ENCODE results near the gene TPT1. TPM values are rescaled to one million over a fixed set of nuclear protein-coding genes. Genes with fewer than 3 reads are reported as not detected.

Gene TPT1
- total RNA-seq, 2 donors from 2014 or later: 1,970 to 2,340 TPM

DNA sequence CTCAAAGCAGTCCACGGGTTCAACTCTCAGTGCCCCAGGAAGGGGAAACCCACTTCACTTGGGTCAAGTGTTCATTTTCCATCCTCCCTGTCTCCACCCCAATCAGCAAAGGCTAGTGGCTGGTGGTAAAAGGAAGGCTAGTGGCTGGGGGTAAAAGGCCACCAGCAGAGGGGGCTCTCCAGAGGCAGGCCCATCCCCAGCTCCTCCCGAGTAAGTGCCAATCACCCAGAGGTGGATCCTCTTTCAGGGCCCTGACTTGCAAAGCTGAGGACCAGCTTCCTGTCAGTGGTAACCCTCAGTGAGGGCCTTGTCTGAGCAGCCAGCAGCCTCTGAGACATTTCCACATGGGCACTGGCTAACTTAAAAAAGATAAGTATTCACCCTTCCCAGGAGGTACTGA, 22.0 kb upstream of the TPT1 start:
- no peak for DNase-seq (ENCODE audit: low spot score)
- no peak for ATAC-seq (ENCODE audit: insufficient number of reproducible peaks, low FRiP score, low read depth)
- Histone ChIP-seq H3K36me3 (peaks cover 13% of the 10 kb centered on the region), H3K4me1 (ENCODE audit: control insufficient read depth in 1 of 2, low read depth in 2 of 2) (peaks cover under 1 to 7% of the 10 kb centered on the region in 2 donors), H3K4me3 (no peak overlapping the region), H3K27me3 (replicated peaks; ENCODE audit: insufficient read depth) (no peaks in the 10 kb centered on the region), H3K27ac (no peak overlapping the region), H3K9me3 (no peaks in the 10 kb centered on the region)
- TF ChIP-seq, protein P1, sequence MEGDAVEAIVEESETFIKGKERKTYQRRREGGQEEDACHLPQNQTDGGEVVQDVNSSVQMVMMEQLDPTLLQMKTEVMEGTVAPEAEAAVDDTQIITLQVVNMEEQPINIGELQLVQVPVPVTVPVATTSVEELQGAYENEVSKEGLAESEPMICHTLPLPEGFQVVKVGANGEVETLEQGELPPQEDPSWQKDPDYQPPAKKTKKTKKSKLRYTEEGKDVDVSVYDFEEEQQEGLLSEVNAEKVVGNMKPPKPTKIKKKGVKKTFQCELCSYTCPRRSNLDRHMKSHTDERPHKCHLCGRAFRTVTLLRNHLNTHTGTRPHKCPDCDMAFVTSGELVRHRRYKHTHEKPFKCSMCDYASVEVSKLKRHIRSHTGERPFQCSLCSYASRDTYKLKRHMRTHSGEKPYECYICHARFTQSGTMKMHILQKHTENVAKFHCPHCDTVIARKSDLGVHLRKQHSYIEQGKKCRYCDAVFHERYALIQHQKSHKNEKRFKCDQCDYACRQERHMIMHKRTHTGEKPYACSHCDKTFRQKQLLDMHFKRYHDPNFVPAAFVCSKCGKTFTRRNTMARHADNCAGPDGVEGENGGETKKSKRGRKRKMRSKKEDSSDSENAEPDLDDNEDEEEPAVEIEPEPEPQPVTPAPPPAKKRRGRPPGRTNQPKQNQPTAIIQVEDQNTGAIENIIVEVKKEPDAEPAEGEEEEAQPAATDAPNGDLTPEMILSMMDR (IDR thresholded peaks at IDR 0.05): no peak

DNA sequence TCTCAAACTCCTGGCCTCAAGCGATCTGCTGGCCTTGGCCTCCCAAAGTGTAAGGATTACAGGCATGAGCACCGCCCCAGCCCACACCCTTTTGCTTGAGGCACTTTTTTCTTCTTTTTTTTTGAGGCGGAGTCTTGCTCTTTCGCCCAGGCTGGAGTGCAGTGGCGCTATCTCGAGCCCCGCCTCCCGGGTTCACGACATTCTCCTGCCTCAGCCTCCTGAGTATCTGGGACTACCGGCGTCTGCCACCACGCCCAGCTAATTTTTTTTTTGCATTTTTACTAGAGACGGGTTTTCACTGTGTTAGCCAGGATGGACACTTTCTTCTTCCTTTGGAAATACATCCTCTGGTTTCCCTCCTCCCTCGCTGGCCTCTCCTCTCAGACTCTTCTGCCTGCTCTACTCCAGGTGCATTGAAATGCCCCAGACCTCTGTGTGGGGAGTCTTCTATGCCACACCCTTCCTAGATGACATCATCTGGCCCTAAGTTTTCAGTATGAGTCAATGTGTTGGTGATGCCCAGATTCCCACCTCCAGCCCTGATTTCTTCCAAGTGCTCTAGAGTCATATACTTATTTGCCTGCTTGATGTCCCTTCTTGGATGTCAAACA, 20.7 kb upstream of the TPT1 start:
- Histone ChIP-seq H3K4me1 (ENCODE audit: control insufficient read depth in 1 of 2, low read depth in 2 of 2) (no peaks in the 10 kb centered on the region), H3K27me3 (replicated peaks; ENCODE audit: insufficient read depth) (no peaks in the 10 kb centered on the region), H3K36me3 (peaks cover 13% of the 10 kb centered on the region), H3K4me3 (no peak overlapping the region), H3K9me3 (no peaks in the 10 kb centered on the region), H3K27ac (no peak overlapping the region)
- DNase-seq (ENCODE audit: low spot score): no peak
- no peak for ATAC-seq (ENCODE audit: insufficient number of reproducible peaks, low FRiP score, low read depth)
- TF ChIP-seq, protein P1 (IDR thresholded peaks at IDR 0.05): no peak

DNA sequence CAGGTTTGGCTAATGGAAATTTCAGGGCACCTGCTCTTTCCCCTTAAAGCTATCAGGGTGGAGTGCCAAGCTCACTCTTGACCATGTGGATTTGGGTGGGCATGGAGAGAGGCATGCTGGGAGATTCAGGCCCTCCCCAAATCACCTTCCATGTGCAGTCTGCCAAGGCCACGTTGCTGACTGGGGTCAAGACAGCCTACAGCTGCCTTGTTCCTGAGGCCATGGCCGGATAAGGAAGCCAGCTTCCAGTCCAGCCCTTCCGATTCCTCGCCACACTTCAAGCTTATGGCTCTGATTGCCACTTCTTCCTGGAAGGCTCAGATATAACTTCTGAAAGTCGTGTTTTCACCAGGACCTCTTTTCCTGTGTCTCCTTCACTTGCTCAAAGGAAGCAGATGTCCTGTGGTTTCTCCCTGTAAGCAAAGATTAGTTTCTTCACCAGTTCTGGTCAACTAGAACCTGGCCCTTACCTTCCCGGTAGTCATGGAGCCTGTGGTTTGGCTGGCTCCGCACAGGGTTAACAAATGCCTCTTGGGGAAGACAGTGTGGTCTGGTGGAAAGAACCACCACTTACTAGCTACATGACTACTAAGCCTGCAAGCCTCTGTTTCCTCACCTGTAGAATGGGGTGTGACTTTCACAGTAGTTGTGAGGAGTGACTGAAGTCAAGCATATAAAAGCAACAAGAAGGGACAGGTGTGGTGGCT, 16.1 kb upstream of the TPT1 start:
- no peaks in the 10 kb centered on the region for H3K27me3 ChIP-seq (replicated peaks; ENCODE audit: insufficient read depth)
- no peaks in the 10 kb centered on the region for H3K4me1 ChIP-seq (ENCODE audit: control insufficient read depth in 1 of 2, low read depth in 2 of 2)
- H3K36me3 ChIP-seq: peaks cover 25% of the 10 kb centered on the region
- DNase-seq (ENCODE audit: low spot score) (no peak), ATAC-seq (ENCODE audit: insufficient number of reproducible peaks, low FRiP score, low read depth) (no peak)
- H3K9me3 ChIP-seq: no peaks in the 10 kb centered on the region
- H3K27ac ChIP-seq: no peak overlapping the region
- H3K4me3 ChIP-seq: no peak overlapping the region
- TF ChIP-seq, protein P1 (IDR thresholded peaks at IDR 0.05): no peak

DNA sequence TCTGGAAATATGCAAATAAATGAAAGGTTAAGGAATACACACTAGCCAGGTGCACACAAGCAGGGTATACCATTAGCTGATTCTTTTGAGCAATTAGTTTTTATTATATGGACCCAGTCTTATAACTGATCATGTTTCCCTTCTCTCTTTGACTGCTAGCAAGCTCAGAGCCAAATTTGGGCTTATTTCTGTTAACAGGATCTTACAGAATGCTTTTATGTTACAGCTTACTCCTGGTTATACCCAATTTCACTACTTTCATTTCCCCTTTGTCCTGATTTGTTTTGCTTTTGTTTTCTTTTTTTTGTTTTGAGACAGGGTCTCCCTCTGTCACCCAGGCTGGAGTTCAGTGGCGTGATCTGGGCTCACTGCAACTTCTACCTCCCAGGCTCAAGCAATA, 12.9 kb upstream of the TPT1 start:
- Histone ChIP-seq H3K36me3 (peaks cover 23% of the 10 kb centered on the region), H3K4me3 (no peak overlapping the region), H3K9me3 (no peaks in the 10 kb centered on the region), H3K4me1 (ENCODE audit: control insufficient read depth in 1 of 2, low read depth in 2 of 2) (no peaks in the 10 kb centered on the region), H3K27me3 (replicated peaks; ENCODE audit: insufficient read depth) (no peaks in the 10 kb centered on the region), H3K27ac (no peak overlapping the region)
- TF ChIP-seq, protein P1 (IDR thresholded peaks at IDR 0.05): no peak
- ATAC-seq (ENCODE audit: insufficient number of reproducible peaks, low FRiP score, low read depth) (no peak), DNase-seq (ENCODE audit: low spot score) (no peak)

DNA sequence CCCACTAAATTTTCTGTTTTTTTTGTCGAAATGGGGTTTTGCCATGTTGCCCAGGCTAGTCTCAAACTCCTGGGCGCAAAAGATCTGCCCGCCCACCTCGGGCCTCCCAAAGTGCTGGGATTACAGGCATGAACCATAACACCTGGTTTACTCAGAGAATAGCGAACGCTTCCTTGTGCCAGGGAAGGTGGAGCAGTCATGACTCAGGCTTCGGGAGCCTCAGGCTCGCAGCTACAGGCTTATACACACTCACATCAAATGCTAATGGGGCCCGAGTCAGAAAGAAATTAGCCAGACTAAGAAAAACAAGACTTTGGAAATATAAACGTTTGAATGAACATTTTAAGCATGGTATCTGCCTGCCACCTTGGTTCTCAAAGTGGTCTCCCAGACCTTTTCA, 11.0 kb upstream of the TPT1 start:
- ATAC-seq (ENCODE audit: insufficient number of reproducible peaks, low FRiP score, low read depth) (no peak), DNase-seq (ENCODE audit: low spot score) (no peak)
- peaks cover 0 to 4% of the 10 kb centered on the region in 2 donors for H3K4me1 ChIP-seq (ENCODE audit: control insufficient read depth in 1 of 2, low read depth in 2 of 2)
- TF ChIP-seq, protein P1 (IDR thresholded peaks at IDR 0.05): no peak
- peaks cover 26% of the 10 kb centered on the region for H3K36me3 ChIP-seq
- H3K9me3 ChIP-seq: no peaks in the 10 kb centered on the region
- no peak overlapping the region for H3K27ac ChIP-seq
- no peaks in the 10 kb centered on the region for H3K27me3 ChIP-seq (replicated peaks; ENCODE audit: insufficient read depth)
- H3K4me3 ChIP-seq: no peak overlapping the region

All from thoracic aorta (tissue), 2 donors.